Stimulated activated CD8-positive, alpha-beta memory T cell treated with anti-CD3 and anti-CD28 coated beads, Interleukin-12 subunit alpha, Interleukin-12 subunit beta, amount 100 ng/mL, for 1 hour (primary cell): Measurements from ENCODE around the gene RIOK2.

Experiments used
- DNase-seq: peaks from one replicate; pipeline ENCODE4 v3.0.0-alpha.2; 2020; ENCODE audit warnings: low read depth

RIOK2 gene

DNA sequence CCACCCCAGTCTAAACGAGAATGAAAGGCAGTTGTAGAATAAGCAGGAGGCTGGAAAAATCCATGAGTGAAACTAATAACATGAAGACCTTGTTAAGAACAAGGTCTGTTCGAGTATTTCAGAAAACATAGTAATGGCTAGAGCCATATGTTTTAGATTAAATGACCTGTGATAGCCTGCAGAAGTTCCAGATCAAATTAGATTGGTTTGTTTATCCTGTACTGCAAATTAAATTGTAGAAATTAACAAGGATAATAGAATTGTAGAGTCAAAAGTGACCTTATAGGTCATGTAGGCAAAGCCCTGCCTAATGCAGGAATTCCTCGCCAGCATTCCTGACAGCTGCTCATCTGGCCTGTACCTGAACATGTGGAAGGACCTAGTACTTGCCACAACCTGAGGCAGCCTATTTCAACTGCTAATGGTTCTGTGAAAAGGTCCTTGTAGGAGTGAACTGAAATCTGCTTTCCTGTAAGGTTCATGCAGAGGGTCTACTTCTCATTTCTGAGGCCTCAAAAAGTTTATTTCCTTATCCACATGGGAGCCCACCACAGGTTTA lies 57.8 kb downstream of the RIOK2 start:
- no peak for DNase-seq

DNA sequence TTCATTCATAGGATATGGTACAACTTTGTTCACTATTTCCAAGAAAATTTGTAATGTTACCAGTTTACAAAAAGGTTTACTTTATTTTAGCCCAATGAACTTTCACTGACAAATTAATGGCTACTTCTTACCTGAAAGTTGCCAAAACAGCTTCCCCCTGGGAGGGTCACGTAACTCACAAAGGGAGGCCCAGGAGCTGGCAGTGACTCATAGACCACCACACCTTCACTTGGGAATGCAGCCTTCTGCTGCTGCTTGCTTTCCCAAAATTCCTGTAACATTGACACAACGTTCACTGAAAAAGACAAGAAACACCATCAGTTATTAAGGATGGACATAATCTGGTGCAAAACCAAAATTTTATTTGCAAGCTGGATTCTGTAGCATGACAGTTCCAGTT lies 58.7 kb downstream of the RIOK2 start:
- no peak for DNase-seq

DNA sequence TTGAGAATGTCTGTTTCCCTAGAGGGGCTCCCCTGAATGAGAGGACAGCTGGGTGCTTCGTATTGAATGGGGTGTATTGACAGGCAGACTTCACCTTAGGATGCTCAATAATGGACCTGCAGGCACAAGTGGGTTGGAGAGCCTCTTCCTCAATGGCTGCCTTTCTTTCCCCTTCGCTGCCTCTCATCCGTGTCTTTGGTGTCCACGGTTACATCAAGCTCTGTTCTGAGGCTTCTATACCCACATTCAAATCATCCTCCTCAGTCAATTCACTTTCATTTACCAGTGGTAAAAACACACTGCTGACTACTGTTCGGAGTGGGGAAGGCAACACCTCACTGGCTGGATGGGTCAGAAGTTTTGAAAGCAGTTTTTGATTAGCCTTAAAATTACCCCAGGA lies 61.2 kb downstream of the RIOK2 start:
- DNase-seq = no peak

DNA sequence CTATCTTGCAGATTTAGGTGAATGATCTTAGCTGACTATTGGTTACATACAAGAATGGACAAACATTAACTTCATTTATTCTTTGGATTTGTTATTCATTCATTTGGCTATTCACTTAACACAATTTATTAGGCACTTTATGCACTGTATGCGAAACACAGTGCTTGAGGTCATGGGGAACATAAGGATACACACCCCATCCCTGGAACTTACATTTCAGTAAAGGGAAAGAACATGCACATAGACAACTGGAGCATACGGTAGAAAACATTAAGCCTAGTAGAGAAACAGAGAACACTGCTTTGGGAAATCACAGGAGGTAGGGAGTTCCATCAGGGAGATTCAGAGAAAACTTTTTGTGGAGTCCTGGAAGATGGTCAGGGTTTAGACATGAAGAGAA lies 62.9 kb downstream of the RIOK2 start:
- DNase-seq = no peak

DNA sequence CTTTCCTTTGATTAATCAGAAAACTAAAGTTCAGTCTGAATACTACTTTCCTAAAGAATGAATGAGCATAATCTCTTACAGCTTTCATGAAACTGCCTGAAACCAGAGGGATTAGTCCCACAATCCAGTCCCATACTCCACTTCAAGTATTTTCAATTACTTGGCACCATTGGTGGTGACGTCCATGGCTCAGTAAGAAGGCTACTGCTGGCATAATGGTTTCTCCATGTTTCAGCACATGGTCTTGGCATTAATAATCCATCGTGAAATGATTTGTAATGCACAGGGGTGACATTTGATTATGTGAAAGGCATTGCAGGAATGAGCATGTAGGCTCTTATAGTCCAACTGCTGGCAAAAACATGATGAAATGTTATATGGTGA lies 64.0 kb downstream of the RIOK2 start:
- DNase-seq = no peak

DNA sequence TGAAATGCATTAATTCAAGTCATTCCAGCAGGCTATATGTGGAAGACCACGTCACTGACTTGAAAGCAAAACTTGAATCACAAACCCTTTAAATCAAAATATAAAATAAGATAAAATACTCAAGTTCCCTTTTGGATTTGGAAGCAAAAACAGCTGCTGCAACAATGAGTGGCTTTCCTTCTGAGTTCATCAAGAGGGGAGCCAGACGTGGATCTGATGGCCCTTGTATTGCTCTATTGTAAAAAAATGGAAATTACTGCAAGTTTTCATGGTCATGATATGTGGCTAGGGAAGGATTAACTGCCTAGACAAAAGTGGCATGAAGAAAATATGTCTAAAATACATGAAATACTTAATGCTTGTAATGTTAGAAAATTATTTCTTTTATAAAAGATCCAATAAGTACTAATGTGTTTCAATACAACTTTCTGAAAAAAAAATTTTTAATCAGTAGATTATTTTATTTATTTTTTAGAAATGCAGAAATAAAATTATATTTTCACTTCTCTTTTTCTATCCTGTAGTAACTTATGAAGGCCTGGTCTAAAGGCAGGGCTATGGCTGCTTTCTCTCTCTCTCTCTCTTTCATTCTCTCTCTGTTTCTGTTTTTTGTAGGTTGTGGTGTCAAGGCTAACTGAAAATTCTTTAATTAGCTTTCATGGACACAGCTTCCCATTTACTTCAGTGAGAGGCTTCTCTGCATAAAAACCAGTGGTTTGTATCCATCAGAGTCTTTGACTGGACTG lies 64.6 kb downstream of the RIOK2 start:
- no peak for DNase-seq

DNA sequence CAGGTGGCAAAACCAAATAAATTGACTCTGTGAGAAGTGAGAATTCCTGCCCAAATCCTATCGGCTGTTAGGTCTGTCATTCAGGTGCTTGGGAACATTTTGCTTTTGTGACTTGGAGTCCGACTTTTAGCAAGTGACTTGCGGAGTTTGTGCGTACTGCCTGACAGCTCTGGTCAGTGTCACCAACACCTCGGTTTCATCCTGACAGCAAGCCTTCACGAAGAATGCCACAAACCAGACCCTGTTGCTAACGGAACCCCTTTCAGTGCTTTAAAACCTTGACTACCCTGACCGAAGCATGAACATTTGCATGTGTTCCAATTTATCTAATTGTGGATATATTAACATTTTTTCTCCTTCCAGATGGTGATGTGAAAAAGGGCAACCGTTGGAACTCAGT lies 67.1 kb downstream of the RIOK2 start:
- DNase-seq = no peak

DNA sequence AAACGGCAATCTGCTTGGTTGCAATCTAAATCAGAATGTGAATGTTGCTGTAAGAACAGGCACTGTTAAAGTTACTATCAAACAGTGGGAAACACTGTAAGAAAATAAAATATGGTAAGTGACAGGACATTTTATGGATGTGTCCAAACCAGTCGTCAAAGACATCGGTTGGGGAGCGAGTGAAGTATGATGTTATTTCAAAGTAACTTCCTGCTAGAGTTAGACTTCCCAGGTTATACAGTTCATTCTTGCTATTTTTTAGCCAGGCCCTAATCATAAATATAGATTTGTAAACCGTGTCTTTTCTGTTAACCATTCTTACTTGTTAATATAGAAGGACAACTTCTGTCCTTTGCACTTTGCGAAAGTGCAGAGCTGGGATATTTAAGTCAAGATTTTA lies 70.8 kb downstream of the RIOK2 start:
- no peak for DNase-seq

DNA sequence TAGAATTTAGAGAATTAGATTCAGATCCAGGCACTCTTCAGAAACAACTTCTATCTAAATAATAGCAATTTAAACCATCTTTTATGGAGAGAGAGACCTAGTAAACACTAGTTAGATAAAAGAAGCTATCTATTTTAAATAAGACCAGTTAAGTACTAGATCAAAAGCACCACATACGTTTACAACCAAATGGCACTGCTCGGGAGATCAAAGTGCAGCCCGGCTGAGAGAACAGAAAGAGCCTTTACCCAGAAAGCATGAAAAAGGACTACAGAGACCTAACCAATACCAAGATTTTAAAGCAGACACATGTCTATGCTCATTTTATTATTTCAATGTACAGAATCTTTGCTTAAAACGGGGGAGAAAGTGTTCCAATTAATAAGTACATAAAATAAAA lies 71.4 kb downstream of the RIOK2 start:
- no peak for DNase-seq

DNA sequence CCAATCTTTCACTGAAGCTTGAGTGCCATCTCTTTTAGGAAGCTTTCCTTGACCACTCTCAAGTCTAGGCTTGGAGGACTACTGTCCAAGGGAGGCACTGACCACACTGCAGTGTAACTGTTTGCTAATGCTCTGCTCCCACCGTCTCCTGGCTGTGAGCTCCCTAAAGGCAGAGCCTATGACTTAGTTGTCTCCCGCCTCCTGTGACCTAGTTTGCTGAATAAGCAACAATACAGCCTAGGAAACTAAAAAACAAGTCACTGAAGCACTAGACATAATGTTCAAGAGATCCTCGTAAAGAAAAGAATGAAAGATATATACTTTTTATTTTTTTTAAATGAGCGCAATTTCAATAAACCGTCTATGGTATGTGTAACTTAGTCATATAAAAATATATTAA lies 72.0 kb downstream of the RIOK2 start:
- DNase-seq = no peak
